SHP77 treated with DMSO at 0.1 percent for 48 hours (cell line): ENCODE results near the gene MTHFR.

Experiments
- DNase-seq: peaks from one replicate; lab custom pipeline; 2025; lab: John Stamatoyannopoulos, UW

The MTHFR gene

GRCh38 chr1:11781297-11781696 lies 24.5 kb downstream of the MTHFR start:
- DNase-seq, result no peak

GRCh38 chr1:11780380-11781147 lies 25.2 kb downstream of the MTHFR start:
- DNase-seq, result no peak

GRCh38 chr1:11779715-11780379 lies 25.9 kb downstream of the MTHFR start:
- no peak for DNase-seq

DNA sequence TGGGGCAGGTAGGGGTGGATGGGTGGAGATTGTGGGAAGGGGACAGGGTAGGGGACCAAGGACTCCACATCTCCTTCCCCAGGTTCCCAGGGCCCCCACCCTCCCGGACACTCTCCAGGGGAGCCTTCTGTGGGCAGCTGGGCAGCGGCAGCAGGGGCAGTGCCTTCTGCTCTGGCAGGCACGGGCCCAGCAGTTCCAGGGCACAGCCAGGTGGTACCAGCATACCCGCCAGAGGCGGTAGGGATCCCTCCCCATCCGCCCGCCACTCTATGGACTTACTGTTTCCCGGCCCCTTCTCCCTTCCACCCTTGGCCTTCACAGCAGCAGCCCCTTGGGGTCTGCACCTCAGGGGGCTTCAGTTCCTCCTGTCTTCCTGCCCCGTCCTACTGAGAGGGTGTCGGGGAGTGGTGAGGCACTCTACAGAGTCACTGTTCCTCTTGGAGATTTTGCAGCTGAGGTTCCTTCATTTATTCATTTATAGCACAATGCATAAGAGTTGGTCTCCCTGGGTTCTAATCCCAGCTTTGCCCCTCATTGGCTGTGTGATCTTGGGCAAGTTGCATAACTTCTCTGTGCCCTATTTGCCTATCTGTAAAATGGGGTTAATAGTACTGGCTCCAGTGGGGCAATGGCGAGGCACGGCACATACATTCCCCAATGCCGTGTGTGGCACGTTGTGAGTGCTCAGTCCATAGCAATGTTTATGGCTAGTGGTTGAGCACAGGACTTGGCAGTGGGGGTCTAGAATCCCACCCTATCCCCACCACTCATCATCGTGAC lies 26.7 kb downstream of the MTHFR start:
- no peak for DNase-seq

GRCh38 chr1:11778336-11778735 lies 27.4 kb downstream of the MTHFR start:
- DNase-seq, result no peak

DNA sequence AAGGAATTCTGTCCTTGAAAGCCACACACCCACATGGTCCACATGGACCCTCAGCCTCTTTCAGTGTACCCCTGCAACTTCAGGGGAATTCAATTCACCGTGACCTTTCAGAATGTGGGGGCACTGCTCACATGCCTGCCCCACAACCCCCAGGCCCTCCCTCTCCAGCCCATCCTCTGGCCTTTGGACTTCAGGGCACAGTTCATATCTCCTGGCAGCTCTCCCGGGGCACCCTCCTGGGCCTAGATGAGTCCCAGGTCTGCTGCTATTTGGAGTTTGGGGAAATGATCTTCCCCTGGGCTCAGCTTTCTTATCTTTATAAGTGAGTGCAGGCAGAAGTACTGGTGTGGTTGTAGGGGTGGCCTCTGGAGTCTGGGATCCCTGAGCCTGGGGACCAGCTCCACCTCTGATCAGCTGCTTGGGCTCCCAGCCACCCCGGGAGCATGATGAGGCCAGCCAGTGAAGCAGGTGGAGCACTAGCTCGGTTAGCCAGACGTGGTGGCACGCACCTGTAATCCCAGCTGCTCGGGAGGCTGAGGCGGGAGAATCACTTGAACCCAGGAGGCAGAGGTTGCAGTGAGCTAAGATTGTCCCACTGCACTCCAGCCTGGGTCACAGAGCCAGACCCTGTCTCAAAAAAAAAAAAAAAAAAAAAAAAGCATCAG lies 28.0 kb downstream of the MTHFR start:
- DNase-seq, result no peak

DNA sequence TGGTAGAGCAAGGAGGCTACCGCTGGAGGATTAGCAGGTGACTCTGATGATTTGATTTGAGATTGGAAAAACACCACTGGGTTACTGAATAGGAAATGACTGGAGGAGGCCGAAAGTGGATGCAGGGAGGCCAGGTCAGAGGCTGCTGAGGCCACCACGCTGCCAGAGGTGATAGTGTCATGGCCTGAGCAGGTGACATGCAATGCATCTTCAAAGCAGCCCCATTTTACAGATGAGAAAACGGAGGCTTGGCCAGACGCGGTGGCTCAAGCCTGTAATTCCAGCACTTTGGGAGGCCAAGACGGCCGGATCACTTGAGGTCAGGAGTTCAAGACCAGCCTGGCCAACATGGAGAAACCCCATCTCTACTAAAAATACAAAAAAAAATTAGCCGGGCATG lies 31.0 kb downstream of the MTHFR start:
- no peak for DNase-seq

DNA sequence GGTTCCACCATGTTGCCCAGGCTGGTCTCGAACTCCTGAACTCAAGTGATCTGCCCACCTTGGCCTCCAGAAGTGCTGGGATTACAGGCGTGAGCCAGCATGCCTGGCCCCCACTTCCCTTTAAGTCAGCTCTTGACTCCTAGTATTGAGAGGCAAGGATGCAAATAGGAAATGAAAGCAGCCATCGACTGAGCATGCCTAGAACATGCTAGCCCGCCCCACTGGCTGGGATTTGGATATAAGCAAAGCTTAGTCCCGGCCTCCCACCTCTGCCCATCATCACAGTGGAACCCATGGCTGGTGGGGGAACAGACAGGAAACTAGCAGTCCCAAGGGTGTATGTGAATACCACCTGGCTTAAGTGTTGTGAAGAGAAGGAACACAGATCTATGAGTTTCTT lies 33.3 kb downstream of the MTHFR start:
- DNase-seq, result no peak

DNA sequence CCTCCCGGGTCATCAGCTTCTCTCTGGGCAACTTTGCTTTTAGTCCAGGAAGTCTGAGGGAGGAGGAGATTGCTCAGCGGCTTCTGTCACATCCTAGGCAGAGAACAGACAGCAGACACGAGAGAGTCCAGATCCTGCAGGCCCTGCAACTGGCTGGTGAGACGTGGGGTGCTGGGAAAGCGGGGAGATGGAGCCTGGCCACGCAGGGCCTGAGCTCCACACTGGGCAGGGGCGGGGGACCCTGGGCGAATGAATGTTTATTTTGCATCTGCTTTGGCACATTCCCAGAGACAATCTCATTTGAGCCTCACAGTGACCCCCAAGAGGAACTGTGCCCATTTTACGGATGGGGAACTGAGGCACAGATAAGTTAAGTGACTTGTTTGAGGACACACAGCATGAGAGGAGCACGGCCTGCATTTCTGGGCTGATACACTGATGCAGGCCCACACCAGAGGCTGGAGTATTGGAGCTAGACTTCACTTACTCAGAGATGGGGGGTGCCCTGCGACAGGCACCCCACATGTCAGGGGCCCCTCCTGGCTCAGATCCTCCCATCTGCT lies 34.2 kb downstream of the MTHFR start:
- DNase-seq, result no peak

DNA sequence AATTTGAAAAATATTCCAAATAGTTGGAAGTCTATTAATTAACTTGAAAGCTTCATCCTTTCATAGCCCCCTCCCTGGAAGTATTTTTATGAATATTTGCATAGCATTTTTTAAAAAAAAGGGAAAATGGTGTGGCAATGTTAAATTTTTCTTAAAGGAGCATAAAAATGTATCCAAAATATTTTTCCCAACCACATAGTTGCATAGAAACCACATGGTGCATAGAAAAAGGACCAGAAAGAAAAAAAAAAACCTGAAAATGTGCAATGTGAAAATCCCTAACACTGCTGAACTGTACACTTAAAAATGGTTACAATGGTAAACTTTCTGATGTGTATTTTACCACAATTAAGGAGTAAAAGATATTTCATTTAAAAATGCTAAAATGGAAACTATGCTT lies 35.8 kb downstream of the MTHFR start:
- DNase-seq, result no peak

- DNase-seq, result no peak
These were observed 36.5 kb downstream of the MTHFR start for GRCh38 chr1:11769274-11769673.

DNA sequence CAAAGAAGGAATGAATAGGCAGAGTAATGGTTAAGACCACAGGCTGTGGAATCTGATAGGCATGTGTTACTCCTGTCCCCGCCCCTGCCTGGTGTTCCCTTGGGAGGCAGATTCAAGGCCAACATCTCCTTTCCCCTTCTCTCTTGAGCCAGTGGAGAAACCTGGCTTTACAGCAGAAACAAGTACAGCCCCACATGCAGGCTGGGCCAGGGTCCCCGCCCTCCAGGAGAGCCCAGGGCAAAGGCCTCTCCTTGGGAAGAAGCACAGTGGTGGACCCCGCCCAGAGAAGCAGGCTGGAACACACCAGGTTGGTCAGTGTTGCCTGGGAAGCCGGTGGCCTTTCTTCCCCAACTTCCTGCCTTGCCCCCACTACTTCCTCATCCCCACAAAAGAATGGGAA lies 36.9 kb downstream of the MTHFR start:
- no peak for DNase-seq

- DNase-seq, result no peak
These were observed 37.7 kb downstream of the MTHFR start for GRCh38 chr1:11767922-11768704.

DNA sequence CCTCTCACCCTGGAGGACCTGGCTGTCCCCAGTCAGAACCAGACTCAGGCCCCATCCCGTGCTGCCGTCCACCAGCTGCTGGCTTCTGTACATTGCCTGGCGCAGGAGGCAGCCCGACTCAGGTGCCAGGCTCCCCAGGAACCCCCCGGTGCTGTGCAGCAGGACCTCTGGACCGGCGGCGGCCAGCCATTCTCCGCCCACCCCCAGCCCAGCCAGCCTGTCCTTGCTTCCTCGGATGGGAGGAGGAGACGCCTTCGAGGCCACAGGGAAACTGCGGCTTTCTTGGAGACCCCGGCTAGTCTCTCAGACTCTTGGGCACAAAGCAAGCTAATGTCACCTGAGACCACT lies 39.4 kb downstream of the MTHFR start:
- no peak for DNase-seq

GRCh38 chr1:11765661-11766428 lies 39.9 kb downstream of the MTHFR start:
- no peak for DNase-seq

DNA sequence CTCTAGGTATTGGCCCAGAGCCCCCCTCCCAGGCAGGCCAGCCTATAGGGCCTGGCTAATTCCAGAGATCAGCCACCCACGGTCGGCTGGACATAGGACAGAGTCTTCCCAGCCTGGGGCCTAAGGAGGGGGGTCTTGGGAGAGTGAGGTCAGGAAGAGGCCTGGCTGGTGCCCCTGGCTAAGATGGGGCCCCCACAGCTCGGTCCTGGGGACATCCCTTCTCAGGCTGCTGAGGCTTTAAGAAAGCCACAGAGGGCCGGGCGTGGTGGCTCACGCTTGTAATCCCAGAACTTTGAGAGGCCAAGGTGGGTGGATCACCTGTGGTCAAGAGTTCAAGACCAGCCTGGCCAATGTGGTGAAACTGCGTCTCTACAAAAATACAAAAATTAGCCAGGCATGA lies 41.2 kb downstream of the MTHFR start:
- DNase-seq, result no peak

- DNase-seq, result no peak
These were observed 41.6 kb downstream of the MTHFR start for GRCh38 chr1:11764115-11764514.

- DNase-seq, result no peak
These were observed 43.8 kb downstream of the MTHFR start, which contains the start of gene C1orf167 for GRCh38 chr1:11761988-11762406. C1orf167 (plus strand) TSS chr1:11762193; CDS start chr1:11764401, 2,208 bp downstream.

DNA sequence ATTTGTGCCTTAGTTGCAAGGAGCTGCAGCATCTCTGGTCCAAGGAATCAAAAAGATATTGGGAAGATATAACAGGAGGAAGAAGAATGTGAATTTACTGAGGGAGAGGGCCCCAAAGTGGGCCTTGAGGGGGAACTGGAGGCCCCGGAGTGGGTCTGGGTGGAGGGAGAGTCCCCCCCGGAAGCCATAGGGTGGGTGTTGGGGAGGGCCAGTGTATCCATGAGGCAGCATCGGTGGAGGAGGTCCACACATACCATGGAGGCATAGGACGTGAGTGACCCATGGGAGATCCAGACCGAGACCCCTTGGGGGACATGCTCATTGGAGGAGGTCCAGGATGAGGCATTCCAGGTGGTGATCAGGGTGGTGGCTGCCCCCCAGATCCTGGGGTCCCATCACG lies 44.5 kb downstream of the MTHFR start:
- no peak for DNase-seq

GRCh38 chr1:11759791-11760190 lies 46.0 kb downstream of the MTHFR start:
- no peak for DNase-seq

DNA sequence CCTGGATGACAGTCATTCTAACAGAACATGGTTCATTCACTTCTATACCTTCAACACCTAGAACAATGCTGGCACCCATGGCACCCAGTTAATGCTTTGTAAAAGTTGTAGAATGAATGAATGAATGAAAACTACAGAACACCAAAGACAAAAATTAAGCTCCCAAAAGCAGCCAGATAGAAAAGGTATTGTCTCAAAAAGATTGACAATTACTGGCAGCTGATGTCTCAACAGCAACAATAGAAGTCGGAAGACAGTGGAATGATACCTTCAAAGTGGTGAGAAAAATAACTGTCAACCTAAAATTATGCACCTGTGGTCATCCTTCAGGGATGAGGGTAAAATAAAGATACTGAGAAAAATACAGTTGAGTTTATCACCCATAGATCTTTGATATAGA lies 48.7 kb downstream of the MTHFR start:
- no peak for DNase-seq
